H1 (cell line): ENCODE data around the gene UNK. TPM values are rescaled to one million over a fixed set of nuclear protein-coding genes. Genes with fewer than 3 reads are reported as not detected.

ENCODE experiments used
- CTCF ChIA-PET: fragments of 300-600 bp; sonication (Branson Sonifier 250); formaldehyde crosslinking; loops from one replicate; lab custom pipeline; 2021; ENCODE audit not compliant: partially characterized antibody; lab: Charles Lee
- POLR2A ChIA-PET: fragments of 300-600 bp; sonication (Branson Sonifier 250); formaldehyde crosslinking; loops from one replicate; lab custom pipeline; 2021; ENCODE audit warnings: inconsistent platforms; ENCODE audit not compliant: partially characterized antibody; lab: Charles Lee
- DNase-seq, 2 experiments: peaks; one replicate each; pipeline versions ENCODE4 v3.0.0 to v3.0.0-alpha.2; 2010 to 2022; ENCODE audit warnings: low spot score in 2 of 2, low read depth in 1 of 2, mixed read lengths in 1 of 2
- FAIRE-seq: peaks from 2 replicates; lab custom pipeline; 2011; peaks lifted over from hg19 to GRCh38; lab: Jason Lieb, UNC
- H2AFZ ChIP-seq: 2 replicates; pipeline ENCODE4 v1.8.1; 2012; ENCODE audit warnings: low read length, inconsistent platforms
- H2AK5ac ChIP-seq: 2 replicates; pipeline ENCODE4 v1.6.1; 2013; ENCODE audit warnings: low read depth, low read length
- H2BK120ac ChIP-seq: replicated peaks from 2 replicates; pipeline ENCODE3; 2013; ENCODE audit warnings: low read depth, low read length, inconsistent platforms
- H2BK12ac ChIP-seq: 2 replicates; pipeline ENCODE4 v1.6.1; 2013; ENCODE audit warnings: low read depth, low read length
- H2BK15ac ChIP-seq: 2 replicates; pipeline ENCODE4 v1.6.1; 2013; ENCODE audit warnings: low read length
- H2BK20ac ChIP-seq: 2 replicates; pipeline ENCODE4 v1.6.1; 2013; ENCODE audit warnings: low read length
- H2BK5ac ChIP-seq: 2 replicates; pipeline ENCODE4 v1.6.1; 2013; ENCODE audit warnings: low read depth, low read length
- H3K14ac ChIP-seq: 2 replicates; pipeline ENCODE4 v1.6.1; 2013; ENCODE audit warnings: inconsistent platforms; ENCODE audit not compliant: insufficient read length
- H3K18ac ChIP-seq: 2 replicates; pipeline ENCODE4 v1.6.1; 2013; ENCODE audit warnings: low read length; ENCODE audit errors: extremely low read depth
- H3K23ac ChIP-seq: 2 replicates; pipeline ENCODE4 v1.6.1; 2013; ENCODE audit warnings: inconsistent platforms; ENCODE audit not compliant: insufficient read length
- H3K23me2 ChIP-seq: 2 replicates; pipeline ENCODE4 v1.6.1; 2013; ENCODE audit warnings: low read depth, low read length
- H3K27ac ChIP-seq: 2 replicates; pipeline ENCODE4 v1.6.1; 2011; ENCODE audit warnings: low read depth, low read length, inconsistent platforms
- H3K27me3 ChIP-seq, 4 experiments: replicated peaks in 1 of 4; 1 replicate in 1 of 4; 2 replicates in 3 of 4; pipeline versions ENCODE4 v1.6.1 to v1.8.1; 2011 to 2013; ENCODE audit warnings: low read length in 3 of 4, mild to moderate bottlenecking in 3 of 4, inconsistent platforms in 2 of 4, mixed read lengths in 2 of 4, moderate library complexity in 1 of 4; ENCODE audit not compliant: control insufficient read depth in 3 of 4, insufficient read depth in 3 of 4; ENCODE audit errors: extremely low read depth in 1 of 4
- H3K36me3 ChIP-seq, 4 experiments: 2 replicates each; pipeline versions ENCODE4 v1.6.1 to v1.8.1; 2011 to 2013; ENCODE audit warnings: mild to moderate bottlenecking in 4 of 4, low read length in 3 of 4, moderate library complexity in 2 of 4, control low read depth in 1 of 4, inconsistent platforms in 1 of 4; ENCODE audit not compliant: insufficient read depth in 4 of 4, control insufficient read depth in 2 of 4
- H3K4ac ChIP-seq: replicated peaks from 2 replicates; pipeline ENCODE3; 2013; ENCODE audit warnings: low read length, low read depth, mixed read lengths, inconsistent platforms; ENCODE audit not compliant: insufficient read length
- H3K4me1 ChIP-seq, 4 experiments: replicated peaks in 1 of 4; 1 replicate in 1 of 4; 2 replicates in 3 of 4; pipeline versions ENCODE4 v1.6.1 to v1.8.1; 2011 to 2013; ENCODE audit warnings: low read length in 3 of 4, inconsistent platforms in 2 of 4, mixed read lengths in 1 of 4; ENCODE audit not compliant: insufficient read depth in 4 of 4, control insufficient read depth in 3 of 4
- H3K4me2 ChIP-seq, 2 experiments: 2 replicates each; pipeline versions ENCODE4 v1.6.1 to v1.8.1; 2011 to 2013; ENCODE audit warnings: low read depth in 2 of 2, low read length in 2 of 2, control low read depth in 1 of 2, inconsistent platforms in 1 of 2, mild to moderate bottlenecking in 1 of 2; ENCODE audit not compliant: insufficient read depth in 1 of 2
- H3K4me3 ChIP-seq, 4 experiments: fragments of 200-600, 300-600 bp in 1 of 4; sonication (generic), shearing (Covaris generic), sonication (Bioruptor Twin) in 1 of 4; 2 replicates each; pipeline versions ENCODE4 v1.5.1 to v1.8.1; 2011 to 2016; ENCODE audit warnings: low read length in 4 of 4, low read depth in 3 of 4, control low read depth in 2 of 4, inconsistent platforms in 2 of 4, mild to moderate bottlenecking in 2 of 4, mixed read lengths in 1 of 4, moderate library complexity in 1 of 4; ENCODE audit not compliant: insufficient read depth in 2 of 4; ENCODE audit errors: extremely low read depth in 1 of 4
- H3K56ac ChIP-seq: replicated peaks from 2 replicates; pipeline ENCODE3; 2013; ENCODE audit warnings: low read depth, mild to moderate bottlenecking, mixed read lengths, low read length, inconsistent platforms; ENCODE audit not compliant: insufficient read length
- H3K79me1 ChIP-seq: 2 replicates; pipeline ENCODE4 v1.6.1; 2013; ENCODE audit warnings: low read depth, low read length, control low read depth
- H3K79me2 ChIP-seq, 2 experiments: 2 replicates each; pipeline versions ENCODE4 v1.6.1 to v1.8.1; 2012 to 2013; ENCODE audit warnings: low read length in 2 of 2, mild to moderate bottlenecking in 2 of 2, inconsistent platforms in 1 of 2; ENCODE audit not compliant: insufficient read depth in 2 of 2, control insufficient read depth in 1 of 2
- H3K9ac ChIP-seq, 4 experiments: replicated peaks in 1 of 4; 1 replicate in 1 of 4; 2 replicates in 3 of 4; pipeline versions ENCODE4 v1.6.1 to v1.8.1; 2011 to 2013; ENCODE audit warnings: low read depth in 3 of 4, low read length in 3 of 4, control low read depth in 2 of 4, mild to moderate bottlenecking in 2 of 4, moderate library complexity in 2 of 4, inconsistent platforms in 1 of 4; ENCODE audit errors: extremely low read depth in 1 of 4
- H3K9me3 ChIP-seq, 2 experiments: 2 replicates each; pipeline versions ENCODE4 v1.6.1 to v1.8.1; 2012 to 2013; ENCODE audit warnings: mild to moderate bottlenecking in 2 of 2, moderate library complexity in 2 of 2, control low read depth in 1 of 2, inconsistent platforms in 1 of 2, low read depth in 1 of 2, low read length in 1 of 2, mixed read lengths in 1 of 2; ENCODE audit not compliant: insufficient read depth in 2 of 2
- H4K20me1 ChIP-seq, 2 experiments: replicated peaks in 1 of 2; 2 replicates each; pipeline versions ENCODE3 to v1.8.1; 2011 to 2013; ENCODE audit warnings: inconsistent platforms in 2 of 2, low read length in 2 of 2, mild to moderate bottlenecking in 1 of 2; ENCODE audit not compliant: insufficient read depth in 2 of 2, control insufficient read depth in 1 of 2
- H4K5ac ChIP-seq: 2 replicates; pipeline ENCODE4 v1.6.1; 2013; ENCODE audit warnings: low read length, low read depth, mixed read lengths, inconsistent platforms; ENCODE audit not compliant: insufficient read length
- H4K8ac ChIP-seq: 2 replicates; pipeline ENCODE4 v1.8.0; 2013; ENCODE audit warnings: mild to moderate bottlenecking, moderate library complexity, low read length, inconsistent platforms; ENCODE audit not compliant: insufficient read depth; ENCODE audit errors: extremely low read depth
- H4K91ac ChIP-seq: replicated peaks from 2 replicates; pipeline ENCODE3; 2013; ENCODE audit warnings: low read length, mixed read lengths, inconsistent platforms; ENCODE audit not compliant: insufficient read length
- CBX5 ChIP-seq: fragments of 300-800, 300-1000 bp; sonication (generic); IDR thresholded peaks from 2 replicates; pipeline ENCODE4 v1.7.1; 2016; ENCODE audit warnings: antibody characterized with exemption, low read length, low read depth
- CBX8 ChIP-seq: fragments of 300-800, 300-1000 bp; sonication (generic); IDR thresholded peaks from 2 replicates; pipeline ENCODE4 v1.7.1; 2016; ENCODE audit warnings: low read depth, low read length, borderline replicate concordance
- NRF1 ChIP-seq: IDR thresholded peaks from 2 replicates; pipeline ENCODE4 v1.6.1; 2011; ENCODE audit warnings: mild to moderate bottlenecking, low read depth, low read length, improper control_type of control experiment
- WGBS, 2 experiments: shearing (Covaris generic) in 1 of 2; methylation state at CpG; one replicate each; pipeline versions ENCODE4 v1.1.6 to v1.1.7; 2013 to 2015; ENCODE audit warnings: low lambda C conversion rate in 2 of 2, mixed read lengths in 2 of 2, inconsistent platforms in 1 of 2, low coverage in 1 of 2, missing lambda C conversion rate in 1 of 2; ENCODE audit not compliant: insufficient replicate concordance in 2 of 2, insufficient coverage in 1 of 2, insufficient read length in 1 of 2; ENCODE audit errors: extremely low coverage in 1 of 2, missing lambda C conversion rate in 1 of 2; 5-methylcytosine and 5-hydroxymethylcytosine counted together
- polyA plus RNA-seq, 7 experiments: library from polyadenylated mRNA; depleted of rRNA in 3 of 7; stranded (reverse) in 5 of 7; unstranded in 2 of 7; fragments of >200 nt in 5 of 7; fragments of 200-250 nt in 2 of 7; gene quantifications; 1 replicate in 5 of 7; 2 replicates in 1 of 7; 4 replicates in 1 of 7; pipeline versions ENCODE4 v1.2.1 to v1.2.3, GENCODE V29; 2011 to 2013; ENCODE audit warnings: missing spikeins in 2 of 7, mixed read lengths in 2 of 7
- total RNA-seq: library from RNA; stranded (reverse); fragmentation: NEBNext Ultra II Directional; extraction: Animal tissue kit (Norgen Biotek cat#: 25700); gene quantifications from 2 replicates; pipeline ENCODE4 v1.2.1, GENCODE V29; 2021
- TF ChIP-seq, protein P1 (sequence below): IDR thresholded peaks from 2 replicates; pipeline ENCODE4 v1.6.1; 2012; ENCODE audit warnings: inconsistent platforms

The UNK gene
- total and polyA plus RNA-seq, 2 of the 8 experiments (the other 6 are each of a cell fraction or from before 2014, with no cell fraction given) = 24.2 to 33.3 TPM

DNA sequence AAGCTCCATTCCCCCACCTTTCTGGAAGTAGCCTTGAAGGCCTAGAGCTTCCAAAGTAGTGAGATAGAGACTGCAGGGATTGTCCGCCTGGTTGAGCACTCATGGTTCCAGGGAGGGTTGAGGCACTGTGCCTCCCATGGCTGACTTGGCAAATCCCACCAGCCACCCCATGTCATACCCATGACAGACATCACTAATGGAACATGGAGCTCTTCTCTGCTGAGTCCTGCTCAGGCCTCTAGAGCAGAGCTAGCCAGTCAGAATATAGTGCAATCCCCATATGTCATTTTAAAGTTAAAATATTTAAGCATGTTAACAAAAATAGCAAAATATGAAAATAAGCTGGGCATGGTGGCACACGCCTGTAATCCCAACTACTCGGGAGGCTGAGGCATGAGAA, 30.8 kb downstream of the UNK start:
- Histone ChIP-seq H3K27ac (no peak overlapping the region), H3K4me1 (no peaks in the 10 kb centered on the region), H3K14ac (no peak overlapping the region), H3K36me3 (peaks cover 23 to 70% (median 66%) of the 10 kb centered on the region in 4 experiments; a peak in 7 of 8 replicates), H3K9ac (no peak overlapping the region), H2BK120ac (no peak overlapping the region), H4K91ac (no peak overlapping the region), H2AFZ (no peak overlapping the region), H3K4me2 (no peak overlapping the region), H4K20me1 (peaks cover 0 to 8% of the 10 kb centered on the region in 2 experiments), H3K56ac (no peak overlapping the region), H2BK20ac (no peak overlapping the region), H3K23ac (no peak overlapping the region), H4K5ac (no peak overlapping the region), H4K8ac (no peak overlapping the region; the same call in 1 of the 2 replicates), H3K27me3 (no peaks in the 10 kb centered on the region), H2BK5ac (no peak overlapping the region), H3K4me3 (no peak overlapping the region), H3K79me2 (no peaks in the 10 kb centered on the region), H2BK12ac (no peak overlapping the region), H3K9me3 (no peaks in the 10 kb centered on the region), H3K23me2 (no peaks in the 10 kb centered on the region), H2AK5ac (no peak overlapping the region), H2BK15ac (no peak overlapping the region), H3K79me1 (no peaks in the 10 kb centered on the region), H3K4ac (no peak overlapping the region), H3K18ac (no peak overlapping the region)
- TF ChIP-seq CBX8 = no peak
- TF ChIP-seq CBX5 = no peak
- TF ChIP-seq, protein P1, sequence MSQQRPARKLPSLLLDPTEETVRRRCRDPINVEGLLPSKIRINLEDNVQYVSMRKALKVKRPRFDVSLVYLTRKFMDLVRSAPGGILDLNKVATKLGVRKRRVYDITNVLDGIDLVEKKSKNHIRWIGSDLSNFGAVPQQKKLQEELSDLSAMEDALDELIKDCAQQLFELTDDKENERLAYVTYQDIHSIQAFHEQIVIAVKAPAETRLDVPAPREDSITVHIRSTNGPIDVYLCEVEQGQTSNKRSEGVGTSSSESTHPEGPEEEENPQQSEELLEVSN = no peak
- no peak for TF ChIP-seq NRF1
- ChIA-PET POLR2A (interaction anchor here (0.6 to 5.0 kb wide), 6 partner anchors 9 to 37 kb away, joined by 3 to 36 read pairs (median 6); no protein-coding TSS in a partner anchor), CTCF (interaction anchor here (1.0 to 9.6 kb wide), 4 partner anchors 12 to 32 kb away, joined by 3 to 104 read pairs (median 5); no protein-coding TSS in a partner anchor)
- DNase-seq (no peak), FAIRE-seq (no peak)
- WGBS, 2 experiments = 88% methylated on average over 3 of the region's 3 CpGs; no CpG with 5 or more reads in 1 of the 2 experiments
